ENCODE data around the gene DIP2C. TPM values are rescaled to one million over a fixed set of nuclear protein-coding genes. Genes with fewer than 3 reads are reported as not detected.

Gene DIP2C
- total RNA-seq, 1 donor from 2014 or later, result 10.1 TPM

GRCh38 chr10:408236-408635, 281.2 kb downstream of the DIP2C start:
- no peak for DNase-seq (ENCODE audit: low spot score)
- no peaks in the 10 kb centered on the region for H3F3A ChIP-seq (ENCODE audit: low read depth)
- peaks cover 7% of the 10 kb centered on the region for H3K36me3 ChIP-seq
- Mint-ChIP-seq H3K9me3 (no peaks in the 10 kb centered on the region), H3K27ac (no peak overlapping the region), H3K4me3 (no peak overlapping the region), H3K36me3 (peaks cover 49% of the 10 kb centered on the region), H3K27me3 (ENCODE audit: insufficient read depth, low read depth) (no peaks in the 10 kb centered on the region), H3K4me1 (peaks cover 6% of the 10 kb centered on the region)
- peaks cover 4% of the 10 kb centered on the region for H4K20me1 ChIP-seq (ENCODE audit: low read depth)
- H3K79me2 ChIP-seq (ENCODE audit: low read depth), result no peaks in the 10 kb centered on the region
- no peak overlapping the region for H2AFZ ChIP-seq (replicated peaks)
- no peak overlapping the region for H3K4me3 ChIP-seq
- H3K27me3 ChIP-seq, result no peaks in the 10 kb centered on the region
- H3K9me3 ChIP-seq (ENCODE audit: low read depth), result no peaks in the 10 kb centered on the region
- no peak overlapping the region for H3K27ac ChIP-seq
- H3K4me1 ChIP-seq, result peaks cover 8% of the 10 kb centered on the region
- no peak overlapping the region for H3K9ac ChIP-seq
- TF ChIP-seq CTCF (IDR thresholded peaks at IDR 0.05), result no peak
- no peak for TF ChIP-seq EZH2 (IDR thresholded peaks at IDR 0.05)
- no peak for TF ChIP-seq EZH2phosphoT487 (IDR thresholded peaks at IDR 0.05)
- no peak overlapping the region for H3K4me2 ChIP-seq

- Histone ChIP-seq H3K36me3 (peaks cover 7% of the 10 kb centered on the region), H3F3A (ENCODE audit: low read depth) (no peaks in the 10 kb centered on the region), H3K27ac (no peak overlapping the region), H3K4me2 (no peak overlapping the region), H3K9ac (no peak overlapping the region), H3K27me3 (no peaks in the 10 kb centered on the region), H4K20me1 (ENCODE audit: low read depth) (peaks cover 4% of the 10 kb centered on the region), H3K79me2 (ENCODE audit: low read depth) (no peaks in the 10 kb centered on the region), H2AFZ (replicated peaks) (no peak overlapping the region), H3K4me3 (no peak overlapping the region), H3K4me1 (peaks cover 5% of the 10 kb centered on the region), H3K9me3 (ENCODE audit: low read depth) (no peaks in the 10 kb centered on the region)
- H3K9me3 Mint-ChIP-seq, result no peaks in the 10 kb centered on the region
- no peak for DNase-seq (ENCODE audit: low spot score)
- H3K4me3 Mint-ChIP-seq, result no peak overlapping the region
- TF ChIP-seq EZH2 (IDR thresholded peaks at IDR 0.05), result no peak
- TF ChIP-seq EZH2phosphoT487 (IDR thresholded peaks at IDR 0.05), result no peak
- no peak for TF ChIP-seq CTCF (IDR thresholded peaks at IDR 0.05)
- H3K4me1 Mint-ChIP-seq, result peaks cover 4% of the 10 kb centered on the region
- H3K36me3 Mint-ChIP-seq, result peaks cover 49% of the 10 kb centered on the region
- H3K27me3 Mint-ChIP-seq (ENCODE audit: insufficient read depth, low read depth), result no peaks in the 10 kb centered on the region
- H3K27ac Mint-ChIP-seq, result no peak overlapping the region
These were observed 282.5 kb downstream of the DIP2C start for GRCh38 chr10:406976-407375.

- H3K27ac Mint-ChIP-seq, result no peak overlapping the region
- Histone ChIP-seq H3K4me2 (no peak overlapping the region), H3K27me3 (no peaks in the 10 kb centered on the region), H3K9me3 (ENCODE audit: low read depth) (no peaks in the 10 kb centered on the region), H3K27ac (no peak overlapping the region), H3K9ac (no peak overlapping the region), H3K36me3 (peaks cover 7% of the 10 kb centered on the region), H3F3A (ENCODE audit: low read depth) (no peaks in the 10 kb centered on the region), H3K79me2 (ENCODE audit: low read depth) (no peaks in the 10 kb centered on the region), H2AFZ (replicated peaks) (no peak overlapping the region), H3K4me1 (peaks cover 5% of the 10 kb centered on the region), H3K4me3 (no peak overlapping the region), H4K20me1 (ENCODE audit: low read depth) (peaks cover 4% of the 10 kb centered on the region)
- peak; percentile 35 for DNase-seq (ENCODE audit: low spot score)
- peaks cover 2% of the 10 kb centered on the region for H3K4me1 Mint-ChIP-seq
- no peaks in the 10 kb centered on the region for H3K27me3 Mint-ChIP-seq (ENCODE audit: insufficient read depth, low read depth)
- H3K4me3 Mint-ChIP-seq, result no peak overlapping the region
- no peaks in the 10 kb centered on the region for H3K9me3 Mint-ChIP-seq
- TF ChIP-seq CTCF (IDR thresholded peaks at IDR 0.05) (no peak), EZH2phosphoT487 (IDR thresholded peaks at IDR 0.05) (no peak), EZH2 (IDR thresholded peaks at IDR 0.05) (no peak)
- peaks cover 51% of the 10 kb centered on the region for H3K36me3 Mint-ChIP-seq
These were observed 283.8 kb downstream of the DIP2C start for GRCh38 chr10:405648-406047.

All from neural progenitor cell (in vitro differentiated cells).